Suppressor macrophage treated with lipopolysaccharide for 1 hour (primary cell): ENCODE results near the gene ARMC2.
A peak's percentile ranks its signal among the peaks of the same experiment; 100 is the strongest.
"Not testable (repeated sequence)": the region's sequence is repeated elsewhere in the genome, so short reads cannot be mapped to it uniquely, and the experiment has no call there.

Source experiments
- DNase-seq, 3 donors: peaks; one replicate each; pipeline ENCODE4 v3.0.0-alpha.2; 2020 to 2022

ARMC2 gene

GRCh38 chr6:108835218-108835850 is 12.9 kb upstream of the ARMC2 start:
- DNase-seq, result peak; percentile 89 to 93 (median 92)

- no peak for DNase-seq
Observed at GRCh38 chr6:108836061-108836460, 12.2 kb upstream of the ARMC2 start.

- peak; percentile 53 to 84 (median 78) for DNase-seq
Observed at GRCh38 chr6:108837236-108837971, 10.8 kb upstream of the ARMC2 start.

GRCh38 chr6:108838101-108838717 is 10.0 kb upstream of the ARMC2 start:
- DNase-seq, result no peak

GRCh38 chr6:108839083-108839642 is 9.1 kb upstream of the ARMC2 start:
- DNase-seq, result no peak

GRCh38 chr6:108840919-108841318 is 7.3 kb upstream of the ARMC2 start:
- DNase-seq, result no peak

- DNase-seq, result peak; percentile 83 to 94 (median 85)
Observed at GRCh38 chr6:108841377-108841855, 6.8 kb upstream of the ARMC2 start.

- DNase-seq, result no peak
Observed at GRCh38 chr6:108844135-108844534, 4.1 kb upstream of the ARMC2 start.

GRCh38 chr6:108845145-108845544 is 3.1 kb upstream of the ARMC2 start:
- peak in 2 of 3 donors; percentile 41 to 53 for DNase-seq

GRCh38 chr6:108846101-108846500 is 2.1 kb upstream of the ARMC2 start:
- DNase-seq, result no peak

GRCh38 chr6:108846628-108847027 is 1.6 kb upstream of the ARMC2 start:
- no peak for DNase-seq

GRCh38 chr6:108847738-108848115 is 495 bp upstream of the ARMC2 start:
- no peak for DNase-seq

GRCh38 chr6:108850669-108851465 is 2.6 kb downstream of the ARMC2 start:
- DNase-seq, result peak; percentile 57 to 58 (median 58)

- DNase-seq, result peak in 1 of 3 donors; percentile 43
Observed at GRCh38 chr6:108851756-108852155, 3.5 kb downstream of the ARMC2 start.

- no peak for DNase-seq
Observed at GRCh38 chr6:108853077-108853476, 4.9 kb downstream of the ARMC2 start.

GRCh38 chr6:108862479-108863191 is 14.4 kb downstream of the ARMC2 start:
- peak; percentile 86 to 92 (median 90) for DNase-seq

GRCh38 chr6:108865751-108866286 is 17.6 kb downstream of the ARMC2 start:
- DNase-seq, result not testable (repeated sequence)

GRCh38 chr6:108866798-108867197 is 18.6 kb downstream of the ARMC2 start:
- DNase-seq, result no peak

- no peak for DNase-seq
Observed at GRCh38 chr6:108868647-108869046, 20.4 kb downstream of the ARMC2 start.

GRCh38 chr6:108869876-108870275 is 21.7 kb downstream of the ARMC2 start:
- no peak for DNase-seq

GRCh38 chr6:108870357-108870756 is 22.1 kb downstream of the ARMC2 start:
- DNase-seq, result no peak

GRCh38 chr6:108872141-108872557 is 23.9 kb downstream of the ARMC2 start:
- peak; percentile 64 to 70 (median 68) for DNase-seq
